GM12892 (cell line): ENCODE measurements around the gene ZNF606.

Experiments used
- POLR2A ChIP-seq: IDR thresholded peaks from 2 replicates; pipeline ENCODE4 v1.6.1; 2011; ENCODE audit warnings: low read depth, low read length, control low read depth
- TAF1 ChIP-seq: IDR thresholded peaks from 2 replicates; pipeline ENCODE4 v1.6.1; 2011; ENCODE audit warnings: low read depth, mild to moderate bottlenecking, control low read depth, low read length, borderline replicate concordance

DNA sequence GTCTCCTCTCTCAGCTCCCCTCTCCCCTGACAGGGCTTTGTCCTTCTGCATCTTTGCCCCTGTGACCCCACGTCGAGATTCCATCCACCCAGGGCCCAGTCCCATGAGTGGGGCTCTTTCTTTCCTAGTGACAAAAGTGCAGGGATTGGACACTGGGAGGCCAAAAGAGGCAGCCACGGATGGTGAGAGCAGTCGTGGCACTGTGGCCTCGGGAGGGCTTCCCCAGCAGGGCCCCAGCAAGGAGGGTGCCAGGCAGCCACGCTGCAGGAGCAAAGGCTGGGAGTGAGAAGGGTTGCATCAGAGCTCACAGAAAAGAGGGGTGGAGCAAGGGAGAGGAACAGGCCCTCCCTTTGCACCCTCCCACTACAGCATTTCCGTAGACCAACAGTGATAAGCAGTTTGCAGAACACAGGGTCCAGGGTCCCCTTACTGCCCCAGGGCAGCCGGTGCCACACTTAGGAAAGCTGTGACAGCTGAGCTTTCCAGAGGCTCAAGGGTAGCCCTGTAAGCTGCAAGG lies 36.1 kb upstream of the ZNF606 start:
- TF ChIP-seq TAF1 (no peak), POLR2A (no peak)
